Duodenal mucosa (tissue), 2 donors: ENCODE results near the gene CD36.
"Not testable (repeated sequence)": the region's sequence is repeated elsewhere in the genome, so short reads cannot be mapped to it uniquely, and the experiment has no call there.

Experiments used
- H3K27ac ChIP-seq: one replicate; pipeline ENCODE4 v1.7.0; 2013; ENCODE audit warnings: low read depth, low read length
- H3K27me3 ChIP-seq, 2 donors: one replicate each; pipeline ENCODE4 v1.7.0; 2013; ENCODE audit warnings: low read length in 2 of 2, control low read depth in 1 of 2; ENCODE audit not compliant: insufficient read depth in 2 of 2, control insufficient read depth in 1 of 2
- H3K36me3 ChIP-seq, 2 donors: one replicate each; pipeline ENCODE4 v1.7.0; 2013; ENCODE audit warnings: low read length in 2 of 2, control low read depth in 1 of 2; ENCODE audit not compliant: insufficient read depth in 2 of 2, control insufficient read depth in 1 of 2
- H3K4me1 ChIP-seq, 2 donors: one replicate each; pipeline ENCODE4 v1.7.0; 2013; ENCODE audit warnings: low read length in 2 of 2, control low read depth in 1 of 2; ENCODE audit not compliant: insufficient read depth in 2 of 2, control insufficient read depth in 1 of 2
- H3K4me3 ChIP-seq, 2 donors: one replicate each; pipeline ENCODE4 v1.7.0; 2013; ENCODE audit warnings: low read length in 2 of 2, low read depth in 1 of 2
- H3K9ac ChIP-seq, 2 donors: one replicate each; pipeline ENCODE4 v1.7.0; 2013; ENCODE audit warnings: low read length in 2 of 2, low read depth in 1 of 2
- H3K9me3 ChIP-seq, 2 donors: one replicate each; pipeline ENCODE4 v1.7.0; 2013; ENCODE audit warnings: low read length in 2 of 2, control low read depth in 1 of 2; ENCODE audit not compliant: control insufficient read depth in 1 of 2

Gene CD36

GRCh38 chr7:80662252-80662651 is 23.8 kb downstream of the CD36 start:
- no peaks in the 10 kb centered on the region for H3K9me3 ChIP-seq
- H3K4me1 ChIP-seq, result peaks cover 0 to 10% of the 10 kb centered on the region in 2 donors

GRCh38 chr7:80665526-80665925 is 27.1 kb downstream of the CD36 start:
- Histone ChIP-seq H3K4me3 (no peak overlapping the region), H3K27me3 (no peaks in the 10 kb centered on the region), H3K9me3 (no peaks in the 10 kb centered on the region), H3K27ac (no peak overlapping the region), H3K36me3 (no peaks in the 10 kb centered on the region), H3K9ac (no peak overlapping the region), H3K4me1 (peaks cover 0 to 6% of the 10 kb centered on the region in 2 donors)

More at GRCh38 chr7:80662252-80662651, 23.8 kb downstream of the CD36 start:
- H3K27ac ChIP-seq, result no peak overlapping the region
- no peaks in the 10 kb centered on the region for H3K27me3 ChIP-seq
- no peaks in the 10 kb centered on the region for H3K36me3 ChIP-seq
- no peak overlapping the region for H3K9ac ChIP-seq
- no peak overlapping the region for H3K4me3 ChIP-seq

- Histone ChIP-seq H3K9ac (no peak overlapping the region), H3K27me3 (no peaks in the 10 kb centered on the region), H3K4me1 (peaks cover 0 to 6% of the 10 kb centered on the region in 2 donors), H3K4me3 (no peak overlapping the region), H3K9me3 (no peaks in the 10 kb centered on the region), H3K36me3 (no peaks in the 10 kb centered on the region), H3K27ac (no peak overlapping the region)
Observed at GRCh38 chr7:80666376-80666775, 27.9 kb downstream of the CD36 start.

- not testable (repeated sequence) for H3K36me3 ChIP-seq, H3K9me3 ChIP-seq, H3K27me3 ChIP-seq, H3K27ac ChIP-seq, H3K4me1 ChIP-seq, H3K9ac ChIP-seq, H3K4me3 ChIP-seq
Observed at GRCh38 chr7:80669367-80669766, 30.9 kb downstream of the CD36 start.

GRCh38 chr7:80671744-80672143 is 33.3 kb downstream of the CD36 start:
- Histone ChIP-seq H3K9me3 (no peaks in the 10 kb centered on the region), H3K4me1 (no peaks in the 10 kb centered on the region), H3K36me3 (no peaks in the 10 kb centered on the region), H3K27me3 (no peaks in the 10 kb centered on the region), H3K9ac (no peak overlapping the region), H3K27ac (no peak overlapping the region), H3K4me3 (no peak overlapping the region)

GRCh38 chr7:80675090-80675489 is 36.6 kb downstream of the CD36 start:
- Histone ChIP-seq H3K27ac (no peak overlapping the region), H3K36me3 (no peaks in the 10 kb centered on the region), H3K9ac (no peak overlapping the region), H3K4me1 (peaks cover 2 to 18% of the 10 kb centered on the region in 2 donors), H3K27me3 (no peaks in the 10 kb centered on the region), H3K4me3 (no peak overlapping the region), H3K9me3 (no peaks in the 10 kb centered on the region)

- no peaks in the 10 kb centered on the region for H3K9me3 ChIP-seq
- no peaks in the 10 kb centered on the region for H3K36me3 ChIP-seq
- H3K27me3 ChIP-seq, result no peaks in the 10 kb centered on the region
- H3K27ac ChIP-seq, result no peak overlapping the region
- no peak overlapping the region for H3K9ac ChIP-seq
- no peak overlapping the region for H3K4me3 ChIP-seq
- H3K4me1 ChIP-seq, result peaks cover 8 to 28% of the 10 kb centered on the region in 2 donors
Observed at GRCh38 chr7:80676404-80676803, 38.0 kb downstream of the CD36 start.

- no peaks in the 10 kb centered on the region for H3K36me3 ChIP-seq
- H3K4me3 ChIP-seq, result no peak overlapping the region
- H3K9me3 ChIP-seq, result no peaks in the 10 kb centered on the region
- H3K27me3 ChIP-seq, result no peaks in the 10 kb centered on the region
- H3K27ac ChIP-seq, result no peak overlapping the region
- H3K4me1 ChIP-seq, result peaks cover 8 to 28% of the 10 kb centered on the region in 2 donors
- H3K9ac ChIP-seq, result no peak overlapping the region
Observed at GRCh38 chr7:80677629-80678028, 39.2 kb downstream of the CD36 start.

- Histone ChIP-seq H3K27me3 (no peaks in the 10 kb centered on the region), H3K9ac (no peak overlapping the region), H3K36me3 (no peaks in the 10 kb centered on the region), H3K27ac (no peak overlapping the region), H3K4me1 (peaks cover 8 to 28% of the 10 kb centered on the region in 2 donors), H3K9me3 (no peaks in the 10 kb centered on the region), H3K4me3 (no peak overlapping the region)
Observed at GRCh38 chr7:80678707-80679106, 40.3 kb downstream of the CD36 start.

GRCh38 chr7:80679921-80680907 is 41.8 kb downstream of the CD36 start:
- H3K4me1 ChIP-seq, result peaks cover 8 to 28% of the 10 kb centered on the region in 2 donors
- no peak overlapping the region for H3K4me3 ChIP-seq
- no peaks in the 10 kb centered on the region for H3K27me3 ChIP-seq
- H3K36me3 ChIP-seq, result no peaks in the 10 kb centered on the region
- H3K27ac ChIP-seq, result no peak overlapping the region
- no peak overlapping the region for H3K9ac ChIP-seq
- peaks cover 0 to 3% of the 10 kb centered on the region in 2 donors for H3K9me3 ChIP-seq
